Inflammatory macrophage (primary cell): Measurements from ENCODE around the gene HYAL1.

ENCODE experiments used
- DNase-seq, 2 donors: peaks; one replicate each; pipeline ENCODE4 v3.0.0-alpha.2; 2020 to 2022

Gene HYAL1

GRCh38 chr3:50260027-50260941 is 43.1 kb downstream of the HYAL1 start:
- peak; percentile 88 to 93 for DNase-seq

DNA sequence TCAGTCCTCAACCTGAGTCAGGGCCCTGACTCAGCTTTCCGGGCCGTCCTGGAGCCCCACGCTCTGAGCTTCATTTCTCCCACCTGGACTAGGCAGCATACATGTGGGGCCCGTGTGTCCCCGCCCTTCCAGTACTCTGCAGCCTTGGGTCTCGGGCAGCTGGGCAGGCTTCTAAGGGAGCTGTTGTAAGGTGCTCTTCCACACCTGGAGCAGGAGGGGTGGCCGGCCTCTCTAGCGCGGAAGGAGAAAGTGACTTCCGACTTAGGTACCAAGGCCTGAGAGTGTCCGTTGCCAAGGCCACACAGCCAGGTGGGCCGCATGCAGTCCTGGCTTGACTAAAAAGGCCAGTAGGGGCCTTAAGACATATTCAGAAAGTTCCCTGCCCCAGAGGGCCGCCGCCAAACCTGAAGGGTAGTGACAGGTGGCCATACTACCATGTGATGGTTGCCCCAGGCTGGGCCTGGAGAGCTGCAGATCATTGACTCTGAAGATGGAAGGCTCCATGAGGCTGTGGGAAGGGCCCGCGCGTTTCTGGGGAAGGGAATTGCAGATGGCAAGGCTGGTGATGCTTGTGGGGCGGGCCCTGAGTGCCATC is 43.8 kb downstream of the HYAL1 start:
- DNase-seq, result no peak

GRCh38 chr3:50258979-50259378 is 44.4 kb downstream of the HYAL1 start:
- no peak for DNase-seq

DNA sequence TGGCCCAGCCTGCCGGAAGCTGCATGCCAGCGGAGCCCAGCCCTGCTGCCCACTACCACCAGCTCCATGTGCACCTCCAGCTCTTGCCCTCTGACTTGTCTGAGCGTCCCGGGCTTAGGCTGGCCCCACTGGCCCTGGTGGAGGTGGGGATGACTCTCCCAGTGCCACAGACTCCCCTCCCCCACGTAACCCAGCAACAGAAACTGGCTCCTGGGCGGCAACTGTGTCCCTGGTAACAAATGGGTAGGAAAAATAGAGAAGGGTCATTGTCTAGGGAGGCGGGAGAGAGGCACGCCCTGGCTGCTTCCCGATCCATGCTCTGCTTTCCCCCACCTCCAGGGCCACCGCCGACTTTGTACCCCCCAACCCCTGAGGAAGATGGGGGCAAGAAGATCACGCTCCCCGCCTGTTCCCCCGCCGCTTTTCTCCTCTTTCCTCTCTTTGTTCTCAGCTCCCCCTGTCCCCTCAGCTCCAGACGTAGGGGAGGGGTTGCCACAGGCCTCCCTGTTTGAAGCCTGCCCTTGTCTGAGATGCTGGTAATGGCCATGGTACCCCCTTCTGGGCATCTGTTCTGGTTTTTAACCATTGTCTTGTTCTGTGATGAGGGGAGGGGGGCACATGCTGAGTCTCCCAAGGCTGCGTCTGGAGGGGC is 45.2 kb downstream of the HYAL1 start:
- DNase-seq, result no peak

- DNase-seq, result peak in 1 of 2 donors; percentile 38
Observed at GRCh38 chr3:50256978-50257890, 46.1 kb downstream of the HYAL1 start.

GRCh38 chr3:50255251-50255615 is 48.1 kb downstream of the HYAL1 start:
- DNase-seq, result no peak

DNA sequence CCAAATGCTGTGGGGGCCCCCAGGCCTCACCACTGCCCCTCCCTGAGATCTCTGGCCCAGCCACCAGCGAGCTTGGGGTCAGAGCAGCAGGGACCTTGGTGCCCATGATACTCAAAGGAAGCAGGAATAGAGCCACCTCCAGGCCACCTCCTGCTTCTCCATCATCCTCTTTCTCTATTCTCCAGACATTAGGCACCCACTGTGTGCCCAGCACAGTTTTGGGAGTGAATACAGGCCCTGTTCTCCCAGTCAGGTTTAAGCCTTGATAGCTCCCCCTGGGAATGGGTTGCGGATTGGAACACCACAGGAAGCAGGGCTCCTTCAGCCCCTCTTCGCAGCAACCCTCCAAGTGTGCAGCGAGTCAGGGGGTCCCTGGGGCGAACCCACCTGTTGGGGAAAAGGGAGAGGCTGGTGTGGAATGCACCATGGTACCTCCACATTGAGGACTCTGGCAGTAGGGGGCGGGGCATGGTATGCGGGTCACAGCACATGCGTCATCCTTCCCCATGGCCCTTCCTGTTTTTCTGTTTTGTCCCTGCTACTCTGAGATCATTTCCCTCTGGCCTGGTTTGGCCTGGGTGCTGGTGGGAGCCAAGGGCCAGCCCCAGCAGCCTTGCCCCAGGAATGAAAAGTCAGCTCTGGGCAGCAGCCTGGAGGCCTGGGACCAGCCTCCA is 48.7 kb downstream of the HYAL1 start:
- DNase-seq, result peak; percentile 84 to 89

DNA sequence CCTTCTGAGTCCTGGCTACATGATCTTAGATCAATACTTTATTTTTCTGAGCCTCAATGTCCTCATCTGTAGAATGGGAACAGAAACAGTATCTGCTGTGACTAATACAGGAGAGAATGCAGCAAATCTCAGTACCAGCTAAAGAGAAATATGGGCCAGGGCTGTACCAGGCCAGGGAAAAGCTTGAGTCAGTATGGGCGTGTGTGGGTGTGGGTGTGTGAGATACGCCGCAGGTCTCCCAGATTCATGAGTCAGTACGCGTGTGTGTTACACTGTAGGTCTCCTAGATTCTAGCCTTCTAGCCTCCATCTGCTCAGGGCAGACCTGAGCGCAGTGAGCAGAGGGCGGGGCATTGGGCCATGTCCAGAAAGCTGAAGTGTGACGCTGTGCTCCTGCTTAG is 52.2 kb downstream of the HYAL1 start:
- DNase-seq, result peak in 1 of 2 donors; percentile 58

DNA sequence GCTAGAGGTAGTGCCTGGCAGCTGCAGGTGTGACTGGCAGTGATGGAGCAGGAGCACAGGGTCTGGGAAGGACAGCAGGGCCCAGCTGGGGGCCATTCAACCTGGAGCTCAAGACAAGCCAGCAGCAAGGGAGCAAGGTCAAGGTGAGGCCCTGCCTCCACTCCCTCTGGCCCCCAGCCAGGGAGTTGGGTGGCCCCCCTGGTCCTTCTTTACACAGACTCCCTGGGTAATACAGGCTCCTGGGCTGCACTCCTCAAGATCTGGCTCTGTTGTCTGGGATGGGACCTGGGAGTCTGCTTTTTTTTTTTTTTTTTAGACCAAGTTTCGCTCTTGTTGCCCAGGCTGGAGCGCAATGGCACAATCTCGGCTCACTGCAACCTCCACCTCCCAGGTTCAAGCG is 52.9 kb downstream of the HYAL1 start:
- DNase-seq, result no peak
